ENCODE results near the gene KIF20B. TPM values are rescaled to one million over a fixed set of nuclear protein-coding genes. Genes with fewer than 3 reads are reported as not detected.

The KIF20B gene
- total and polyA plus RNA-seq, 5 donors: 0.81 to 4.5 (median 3.0) TPM

GRCh38 chr10:89690027-89690426 lies 11.4 kb upstream of the KIF20B start:
- H3K27me3 ChIP-seq (ENCODE audit: control insufficient read depth, insufficient read depth): no peaks in the 10 kb centered on the region
- intact Hi-C loops (cut with DNase I): no loop called here
- ATAC-seq (no peak), DNase-seq (no peak)
- WGBS: 67% methylated on average over 2 of the region's 2 CpGs
- no peaks in the 10 kb centered on the region for H3K4me1 ChIP-seq (ENCODE audit: control insufficient read depth, insufficient read depth, low read length)
- H3K9me3 ChIP-seq (ENCODE audit: control insufficient read depth, low read length): no peaks in the 10 kb centered on the region
- no peak overlapping the region for H3K27ac ChIP-seq (ENCODE audit: low read length)
- no peak overlapping the region for H3K4me3 ChIP-seq (ENCODE audit: low read length)

DNA sequence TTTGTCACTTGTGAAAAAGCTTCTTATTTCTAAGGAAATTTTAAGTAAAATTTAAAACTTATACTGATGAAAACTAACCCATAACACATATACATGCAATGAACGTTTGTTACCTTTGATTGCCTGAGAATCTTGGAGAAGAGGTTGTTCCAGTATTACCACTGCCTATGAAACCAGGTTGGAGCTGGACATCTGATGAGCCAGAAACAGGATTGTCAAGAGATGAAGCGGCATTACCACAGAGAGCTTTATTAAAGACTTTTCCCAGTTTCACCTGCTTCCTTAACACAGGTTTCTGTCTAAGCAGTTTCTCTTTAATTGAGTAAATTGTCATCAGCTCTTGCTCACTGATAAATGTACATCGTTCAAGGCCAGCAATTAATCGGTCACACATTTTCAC lies 9.0 kb upstream of the KIF20B start:
- ATAC-seq (no peak), DNase-seq (no peak)
- Histone ChIP-seq H3K9me3 (ENCODE audit: control insufficient read depth, low read length) (no peaks in the 10 kb centered on the region), H3K27me3 (ENCODE audit: control insufficient read depth, insufficient read depth) (no peaks in the 10 kb centered on the region), H3K27ac (ENCODE audit: low read length) (no peak overlapping the region), H3K4me3 (ENCODE audit: low read length) (no peak overlapping the region), H3K4me1 (ENCODE audit: control insufficient read depth, insufficient read depth, low read length) (peaks cover 2% of the 10 kb centered on the region)
- WGBS: 81% methylated on average over 4 of the region's 4 CpGs
- intact Hi-C loops (cut with DNase I): no loop called here

DNA sequence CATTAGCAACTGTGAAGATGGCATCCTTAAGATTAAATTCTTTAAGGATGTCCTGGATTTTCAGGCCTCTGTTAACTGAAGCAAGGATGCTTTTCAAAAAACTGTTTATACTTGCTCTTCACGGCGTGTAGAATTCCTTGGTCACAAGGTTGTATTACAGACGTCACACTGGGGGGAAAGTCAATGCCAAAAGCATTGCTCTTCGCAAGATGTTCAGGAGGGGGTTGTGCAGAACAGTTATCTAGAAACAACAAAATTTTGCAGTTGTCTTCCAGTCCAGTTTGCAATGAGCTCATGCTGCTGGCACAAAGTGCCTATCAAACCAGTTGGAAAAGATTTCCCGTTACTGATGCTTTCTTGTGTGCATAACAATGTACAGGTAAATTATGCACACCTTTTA lies 8.2 kb upstream of the KIF20B start:
- no peak overlapping the region for H3K27ac ChIP-seq (ENCODE audit: low read length)
- no peak for DNase-seq
- H3K27me3 ChIP-seq (ENCODE audit: control insufficient read depth, insufficient read depth): no peaks in the 10 kb centered on the region
- intact Hi-C loops (cut with DNase I): no loop called here
- H3K9me3 ChIP-seq (ENCODE audit: control insufficient read depth, low read length): no peaks in the 10 kb centered on the region
- H3K4me3 ChIP-seq (ENCODE audit: low read length): no peak overlapping the region
- H3K4me1 ChIP-seq (ENCODE audit: control insufficient read depth, insufficient read depth, low read length): peaks cover 2% of the 10 kb centered on the region
- 94% methylated on average over 5 of the region's 5 CpGs for WGBS
- no peak for ATAC-seq

DNA sequence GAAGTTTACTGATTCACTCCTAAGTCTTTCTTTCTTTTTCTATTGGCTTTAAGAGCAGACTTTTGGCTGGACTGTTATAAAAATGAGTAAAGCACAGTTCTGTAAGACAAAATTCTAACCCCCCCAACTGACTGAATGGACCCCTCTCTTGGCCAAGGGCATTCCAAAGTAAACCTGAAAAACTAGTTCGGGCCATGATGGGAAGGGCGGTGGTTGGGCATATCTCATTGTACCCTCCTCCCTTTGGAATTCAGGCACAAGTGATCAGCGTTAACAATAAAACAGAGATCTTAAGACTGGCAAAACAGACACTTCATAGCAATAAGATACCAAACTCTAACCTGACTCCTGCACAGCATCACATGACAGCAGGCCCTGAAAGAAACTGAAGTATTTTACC lies 6.1 kb upstream of the KIF20B start:
- Histone ChIP-seq H3K4me3 (ENCODE audit: low read length) (no peak overlapping the region), H3K27me3 (ENCODE audit: control insufficient read depth, insufficient read depth) (no peaks in the 10 kb centered on the region), H3K4me1 (ENCODE audit: control insufficient read depth, insufficient read depth, low read length) (peaks cover 2% of the 10 kb centered on the region), H3K9me3 (ENCODE audit: control insufficient read depth, low read length) (no peaks in the 10 kb centered on the region), H3K27ac (ENCODE audit: low read length) (no peak overlapping the region)
- DNase-seq: no peak
- intact Hi-C loops (cut with DNase I): no loop called here
- WGBS: 98% methylated on average over 3 of the region's 3 CpGs
- no peak for ATAC-seq

GRCh38 chr10:89697946-89698345 lies 3.4 kb upstream of the KIF20B start:
- 97% methylated on average over 3 of the region's 3 CpGs for WGBS
- intact Hi-C loops (cut with DNase I): no loop called here
- Histone ChIP-seq H3K9me3 (ENCODE audit: control insufficient read depth, low read length) (no peaks in the 10 kb centered on the region), H3K27ac (ENCODE audit: low read length) (no peak overlapping the region), H3K4me1 (ENCODE audit: control insufficient read depth, insufficient read depth, low read length) (peaks cover 4% of the 10 kb centered on the region), H3K27me3 (ENCODE audit: control insufficient read depth, insufficient read depth) (no peaks in the 10 kb centered on the region), H3K4me3 (ENCODE audit: low read length) (no peak overlapping the region)
- DNase-seq (no peak), ATAC-seq (no peak)

DNA sequence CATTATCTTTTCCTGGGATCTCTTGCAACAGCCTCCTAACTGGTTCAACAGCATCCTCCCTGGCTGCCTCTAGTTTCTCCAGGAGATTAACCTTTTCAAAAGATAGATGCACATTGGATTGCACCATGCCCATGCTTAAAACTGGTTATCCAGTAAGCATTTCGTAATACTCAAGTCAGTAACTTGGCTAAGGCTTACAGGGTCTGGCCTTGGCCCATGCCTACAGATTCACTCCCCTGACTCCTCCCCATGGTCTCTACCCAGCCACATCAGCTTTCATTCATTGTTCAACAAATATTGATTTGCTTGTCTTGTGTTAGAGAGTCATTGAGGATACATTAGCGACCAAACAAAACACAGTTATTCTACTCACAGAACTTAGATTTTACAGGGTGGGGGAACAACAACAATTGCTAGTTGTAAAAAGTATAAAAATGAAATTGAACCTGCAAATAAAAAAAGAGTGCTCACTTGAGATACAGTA lies 1.8 kb upstream of the KIF20B start:
- Histone ChIP-seq H3K27ac (ENCODE audit: low read length) (no peak overlapping the region), H3K9me3 (ENCODE audit: control insufficient read depth, low read length) (no peaks in the 10 kb centered on the region), H3K4me1 (ENCODE audit: control insufficient read depth, insufficient read depth, low read length) (peaks cover 4% of the 10 kb centered on the region), H3K27me3 (ENCODE audit: control insufficient read depth, insufficient read depth) (no peaks in the 10 kb centered on the region), H3K4me3 (ENCODE audit: low read length) (no peak overlapping the region)
- intact Hi-C loops (cut with DNase I): no loop called here
- DNase-seq (no peak), ATAC-seq (no peak)
- WGBS: 96% methylated on average over 2 of the region's 2 CpGs

- Histone ChIP-seq H3K9me3 (ENCODE audit: control insufficient read depth, low read length) (no peaks in the 10 kb centered on the region), H3K27ac (ENCODE audit: low read length) (peak overlapping the region; percentile 96), H3K4me3 (ENCODE audit: low read length) (peak overlapping the region; percentile 79), H3K27me3 (ENCODE audit: control insufficient read depth, insufficient read depth) (no peaks in the 10 kb centered on the region), H3K4me1 (ENCODE audit: control insufficient read depth, insufficient read depth, low read length) (peaks cover 4% of the 10 kb centered on the region)
- intact Hi-C loops (cut with DNase I): no loop called here
- ATAC-seq (no peak), DNase-seq (no peak)
- WGBS: under 1% methylated on average over 8 of the region's 8 CpGs
Measured at GRCh38 chr10:89700923-89701241, 508 bp upstream of the KIF20B start.

DNA sequence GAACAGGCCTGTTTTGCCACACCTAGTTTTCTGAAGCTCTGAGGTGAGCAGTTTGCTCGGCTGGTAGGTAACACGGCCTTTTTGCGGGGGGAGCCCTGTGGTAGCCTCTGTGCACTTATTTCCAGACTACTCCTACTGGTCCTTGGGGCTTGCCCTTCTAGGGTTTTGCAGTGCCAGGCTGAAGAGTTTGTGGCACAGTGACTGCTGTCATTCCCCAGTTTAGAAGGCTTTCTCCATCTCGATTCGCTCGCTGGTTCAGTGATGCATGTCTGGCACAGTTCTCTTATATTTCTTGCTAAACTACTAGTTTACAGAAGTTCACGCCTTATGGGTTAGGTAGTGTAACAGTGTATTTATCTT lies 711 bp downstream of the KIF20B start:
- Histone ChIP-seq H3K27me3 (ENCODE audit: control insufficient read depth, insufficient read depth) (no peaks in the 10 kb centered on the region), H3K4me1 (ENCODE audit: control insufficient read depth, insufficient read depth, low read length) (peaks cover 4% of the 10 kb centered on the region), H3K27ac (ENCODE audit: low read length) (no peak overlapping the region), H3K9me3 (ENCODE audit: control insufficient read depth, low read length) (no peaks in the 10 kb centered on the region), H3K4me3 (ENCODE audit: low read length) (peak overlapping the region; percentile 79)
- ATAC-seq (no peak), DNase-seq (no peak)
- intact Hi-C loops (cut with DNase I): no loop called here
- 23% methylated on average over 7 of the region's 7 CpGs for WGBS

GRCh38 chr10:89705466-89705865 lies 4.1 kb downstream of the KIF20B start:
- no peak for DNase-seq
- intact Hi-C loops (cut with DNase I): no loop called here
- Histone ChIP-seq H3K4me3 (ENCODE audit: low read length) (no peak overlapping the region), H3K9me3 (ENCODE audit: control insufficient read depth, low read length) (no peaks in the 10 kb centered on the region), H3K27me3 (ENCODE audit: control insufficient read depth, insufficient read depth) (no peaks in the 10 kb centered on the region), H3K4me1 (ENCODE audit: control insufficient read depth, insufficient read depth, low read length) (peaks cover 2% of the 10 kb centered on the region), H3K27ac (ENCODE audit: low read length) (no peak overlapping the region)
- no peak for ATAC-seq
- 95% methylated on average over 3 of the region's 3 CpGs for WGBS

DNA sequence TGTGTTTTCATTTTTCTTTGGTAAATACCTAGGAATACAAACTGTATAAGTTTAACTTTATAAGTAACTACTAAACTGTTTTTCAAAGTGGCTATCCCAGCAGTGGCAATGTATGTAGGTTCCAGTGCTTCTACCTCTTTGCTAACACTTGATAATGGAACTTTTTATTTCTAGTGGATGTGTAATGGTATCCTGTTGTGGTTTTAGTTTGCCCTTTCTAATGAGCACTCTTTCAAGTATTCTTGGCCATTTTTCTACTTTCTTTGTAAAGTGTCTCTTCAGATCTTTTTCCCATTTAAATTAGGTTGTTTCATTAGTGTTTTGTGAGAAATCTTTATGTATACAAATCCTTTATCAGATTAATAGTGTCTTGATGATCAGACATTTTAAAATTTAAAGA lies 4.6 kb downstream of the KIF20B start:
- ATAC-seq (no peak), DNase-seq (no peak)
- H3K9me3 ChIP-seq (ENCODE audit: control insufficient read depth, low read length): no peaks in the 10 kb centered on the region
- intact Hi-C loops (cut with DNase I): no loop called here
- peaks cover 2% of the 10 kb centered on the region for H3K4me1 ChIP-seq (ENCODE audit: control insufficient read depth, insufficient read depth, low read length)
- H3K27me3 ChIP-seq (ENCODE audit: control insufficient read depth, insufficient read depth): no peaks in the 10 kb centered on the region
- no peak overlapping the region for H3K27ac ChIP-seq (ENCODE audit: low read length)
- H3K4me3 ChIP-seq (ENCODE audit: low read length): no peak overlapping the region

DNA sequence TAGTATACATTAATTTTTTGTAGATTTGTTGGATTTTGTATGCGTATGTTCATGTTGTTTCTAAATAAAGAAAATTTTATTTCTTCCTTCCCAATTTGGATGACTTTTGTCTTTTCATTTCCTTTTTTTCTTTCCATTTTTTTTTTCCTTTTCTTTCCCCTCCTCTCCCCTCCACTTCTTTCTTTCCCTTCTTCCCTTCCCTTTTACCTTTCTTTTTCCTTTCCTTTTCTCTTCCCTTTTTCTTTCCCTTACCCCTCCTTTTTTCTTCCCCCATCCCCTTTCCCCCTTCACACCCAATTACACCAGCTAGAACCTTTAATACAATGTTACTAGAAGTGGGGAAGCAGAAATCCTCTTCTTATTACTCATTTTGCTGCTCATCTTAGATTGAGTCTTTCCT lies 6.0 kb downstream of the KIF20B start:
- no peaks in the 10 kb centered on the region for H3K4me1 ChIP-seq (ENCODE audit: control insufficient read depth, insufficient read depth, low read length)
- H3K27ac ChIP-seq (ENCODE audit: low read length): no peak overlapping the region
- H3K4me3 ChIP-seq (ENCODE audit: low read length): no peak overlapping the region
- WGBS: 84% methylated on average over 1 of the region's 1 CpG
- H3K9me3 ChIP-seq (ENCODE audit: control insufficient read depth, low read length): no peaks in the 10 kb centered on the region
- ATAC-seq (no peak), DNase-seq (no peak)
- intact Hi-C loops (cut with DNase I): no loop called here
- H3K27me3 ChIP-seq (ENCODE audit: control insufficient read depth, insufficient read depth): no peaks in the 10 kb centered on the region

DNA sequence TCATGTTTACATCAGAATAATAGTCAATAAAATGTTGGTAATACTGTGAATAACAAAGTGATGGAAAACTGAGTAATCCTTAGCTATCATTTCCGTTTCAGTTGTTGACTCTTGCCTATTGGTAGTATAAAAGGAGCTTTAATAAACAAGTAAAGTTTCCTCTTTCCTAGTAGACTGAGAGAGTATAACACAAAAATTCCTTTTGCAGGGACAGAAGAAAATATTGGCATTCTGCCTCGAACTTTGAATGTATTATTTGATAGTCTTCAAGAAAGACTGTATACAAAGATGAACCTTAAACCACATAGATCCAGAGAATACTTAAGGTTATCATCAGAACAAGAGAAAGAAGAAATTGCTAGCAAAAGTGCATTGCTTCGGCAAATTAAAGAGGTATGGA lies 9.4 kb downstream of the KIF20B start:
- ATAC-seq (no peak), DNase-seq (no peak)
- Histone ChIP-seq H3K27me3 (ENCODE audit: control insufficient read depth, insufficient read depth) (no peaks in the 10 kb centered on the region), H3K9me3 (ENCODE audit: control insufficient read depth, low read length) (no peaks in the 10 kb centered on the region), H3K4me1 (ENCODE audit: control insufficient read depth, insufficient read depth, low read length) (no peaks in the 10 kb centered on the region), H3K4me3 (ENCODE audit: low read length) (no peak overlapping the region), H3K27ac (ENCODE audit: low read length) (no peak overlapping the region)
- WGBS: 77% methylated on average over 3 of the region's 3 CpGs
- intact Hi-C loops (cut with DNase I): no loop called here
